Activated T-cell treated with anti-CD3 and anti-CD28 coated beads, Interleukin-2, amount 50 U/mL, for 24 hours (primary cell): ENCODE measurements around the gene HAUS6.
"Not testable (repeated sequence)": the region's sequence is repeated elsewhere in the genome, so short reads cannot be mapped to it uniquely, and the experiment has no call there.

Experiments used
- DNase-seq: peaks from one replicate; pipeline ENCODE4 v3.0.0-alpha.2; 2020
- H3K27ac Mint-ChIP-seq: 2 replicates; pipeline ENCODE4 v1.8.0; 2020; ENCODE audit warnings: mild to moderate bottlenecking, mixed read lengths
- H3K27me3 Mint-ChIP-seq: 2 replicates; pipeline ENCODE4 v1.8.0; 2020; ENCODE audit warnings: mixed read lengths
- H3K36me3 Mint-ChIP-seq: 2 replicates; pipeline ENCODE4 v1.8.0; 2020; ENCODE audit warnings: low read depth, mixed read lengths
- H3K4me1 Mint-ChIP-seq: 2 replicates; pipeline ENCODE4 v1.8.0; 2020; ENCODE audit warnings: low read depth, mixed read lengths
- H3K4me3 Mint-ChIP-seq: 2 replicates; pipeline ENCODE4 v1.8.0; 2020; ENCODE audit warnings: mild to moderate bottlenecking, moderate library complexity, mixed read lengths
- H3K9me3 Mint-ChIP-seq: 2 replicates; pipeline ENCODE4 v1.8.0; 2020; ENCODE audit warnings: mixed read lengths

Gene HAUS6

GRCh38 chr9:19030899-19031298 lies 71.8 kb downstream of the HAUS6 start:
- DNase-seq = no peak
- no peak overlapping the region for H3K4me3 Mint-ChIP-seq
- H3K4me1 Mint-ChIP-seq = peaks cover 8% of the 10 kb centered on the region
- no peaks in the 10 kb centered on the region for H3K36me3 Mint-ChIP-seq
- no peak overlapping the region for H3K27ac Mint-ChIP-seq
- H3K27me3 Mint-ChIP-seq = peaks cover 2% of the 10 kb centered on the region
- no peaks in the 10 kb centered on the region for H3K9me3 Mint-ChIP-seq

- H3K27me3 Mint-ChIP-seq = peaks cover 7% of the 10 kb centered on the region
- peak; percentile 38 for DNase-seq
Observed at GRCh38 chr9:19028835-19029451, 73.8 kb downstream of the HAUS6 start.

GRCh38 chr9:19027825-19028224 lies 74.9 kb downstream of the HAUS6 start:
- Mint-ChIP-seq H3K27ac (no peak overlapping the region), H3K9me3 (no peaks in the 10 kb centered on the region)

More at GRCh38 chr9:19028835-19029451, 73.8 kb downstream of the HAUS6 start:
- H3K4me3 Mint-ChIP-seq = no peak overlapping the region
- H3K36me3 Mint-ChIP-seq = no peaks in the 10 kb centered on the region
- no peak overlapping the region for H3K27ac Mint-ChIP-seq
- H3K4me1 Mint-ChIP-seq = peaks cover 8% of the 10 kb centered on the region
- H3K9me3 Mint-ChIP-seq = no peaks in the 10 kb centered on the region

GRCh38 chr9:19026375-19026774 lies 76.3 kb downstream of the HAUS6 start:
- Mint-ChIP-seq H3K36me3 (no peaks in the 10 kb centered on the region), H3K4me3 (no peak overlapping the region), H3K4me1 (peaks cover 11% of the 10 kb centered on the region), H3K27me3 (peaks cover 12% of the 10 kb centered on the region), H3K9me3 (no peaks in the 10 kb centered on the region), H3K27ac (no peak overlapping the region)
- DNase-seq = no peak

More at GRCh38 chr9:19027825-19028224, 74.9 kb downstream of the HAUS6 start:
- DNase-seq = no peak
- H3K4me3 Mint-ChIP-seq = no peak overlapping the region
- H3K36me3 Mint-ChIP-seq = no peaks in the 10 kb centered on the region
- H3K4me1 Mint-ChIP-seq = peaks cover 8% of the 10 kb centered on the region
- H3K27me3 Mint-ChIP-seq = peaks cover 12% of the 10 kb centered on the region

GRCh38 chr9:19023078-19023477 lies 79.6 kb downstream of the HAUS6 start:
- Mint-ChIP-seq H3K4me1 (peaks cover 10% of the 10 kb centered on the region), H3K27me3 (peaks cover 10% of the 10 kb centered on the region), H3K9me3 (no peaks in the 10 kb centered on the region), H3K27ac (no peak overlapping the region), H3K4me3 (no peak overlapping the region), H3K36me3 (no peaks in the 10 kb centered on the region)
- no peak for DNase-seq

- H3K27ac Mint-ChIP-seq = peak overlapping the region; percentile 9
- H3K4me3 Mint-ChIP-seq = no peak overlapping the region
Observed at GRCh38 chr9:19022206-19022605, 80.5 kb downstream of the HAUS6 start.

GRCh38 chr9:19021649-19022048 lies 81.1 kb downstream of the HAUS6 start:
- not testable (repeated sequence) for H3K27me3 Mint-ChIP-seq, H3K4me3 Mint-ChIP-seq, H3K9me3 Mint-ChIP-seq, H3K36me3 Mint-ChIP-seq, DNase-seq, H3K4me1 Mint-ChIP-seq
- H3K27ac Mint-ChIP-seq = peak overlapping the region; percentile 9

More at GRCh38 chr9:19022206-19022605, 80.5 kb downstream of the HAUS6 start:
- Mint-ChIP-seq H3K4me1 (peaks cover 10% of the 10 kb centered on the region), H3K36me3 (no peaks in the 10 kb centered on the region), H3K9me3 (no peaks in the 10 kb centered on the region), H3K27me3 (peaks cover 10% of the 10 kb centered on the region)
- DNase-seq = no peak

- Mint-ChIP-seq H3K4me1 (peaks cover 3% of the 10 kb centered on the region), H3K4me3 (no peak overlapping the region), H3K36me3 (no peaks in the 10 kb centered on the region)
Observed at GRCh38 chr9:19020886-19021455, 81.7 kb downstream of the HAUS6 start.

GRCh38 chr9:19018201-19018600 lies 84.5 kb downstream of the HAUS6 start:
- Mint-ChIP-seq H3K27me3 (no peaks in the 10 kb centered on the region), H3K27ac (no peak overlapping the region), H3K4me3 (no peak overlapping the region), H3K36me3 (no peaks in the 10 kb centered on the region), H3K4me1 (peaks cover 3% of the 10 kb centered on the region), H3K9me3 (no peaks in the 10 kb centered on the region)
- no peak for DNase-seq

More at GRCh38 chr9:19020886-19021455, 81.7 kb downstream of the HAUS6 start:
- no peaks in the 10 kb centered on the region for H3K9me3 Mint-ChIP-seq
- no peak overlapping the region for H3K27ac Mint-ChIP-seq
- DNase-seq = no peak
- H3K27me3 Mint-ChIP-seq = peaks cover 10% of the 10 kb centered on the region

GRCh38 chr9:19009391-19009965 lies 93.2 kb downstream of the HAUS6 start:
- no peaks in the 10 kb centered on the region for H3K36me3 Mint-ChIP-seq
- no peaks in the 10 kb centered on the region for H3K9me3 Mint-ChIP-seq
- no peak overlapping the region for H3K4me3 Mint-ChIP-seq
- DNase-seq = no peak
- H3K27ac Mint-ChIP-seq = no peak overlapping the region
- H3K27me3 Mint-ChIP-seq = no peaks in the 10 kb centered on the region
- H3K4me1 Mint-ChIP-seq = no peaks in the 10 kb centered on the region
